PC-9 (cell line): Measurements from ENCODE around the gene PTPRT.

ENCODE experiments used
- CTCF ChIP-seq: fragments of 200-600 bp; sonication (generic); conservative IDR thresholded peaks from 2 replicates; pipeline ENCODE4 v1.6.1; 2017; ENCODE audit warnings: mixed run types, antibody characterized with exemption, mild to moderate bottlenecking, moderate library complexity
- EZH2 ChIP-seq: fragments of 200-600 bp; sonication (generic); IDR thresholded peaks from 2 replicates; pipeline ENCODE4 v1.8.0; 2017; ENCODE audit warnings: antibody characterized with exemption, low read depth

- TF ChIP-seq CTCF (no peak), EZH2 (no peak)
These were observed 728.4 kb downstream of the PTPRT start for GRCh38 chr20:42461291-42461690.
